H9 (cell line): Measurements from ENCODE around the gene PIP4K2A. TPM values are rescaled to one million over a fixed set of nuclear protein-coding genes. Genes with fewer than 3 reads are reported as not detected.

Experiments used
- DNase-seq: peaks from one replicate; pipeline ENCODE4 v3.0.0-alpha.2; 2017
- H2AFZ ChIP-seq: one replicate; pipeline ENCODE4 v1.6.1; 2013; ENCODE audit warnings: mild to moderate bottlenecking, low read length, control low read depth, moderate library complexity
- H2AK5ac ChIP-seq: 2 replicates; pipeline ENCODE4 v1.6.1; 2013; ENCODE audit warnings: low read length, control low read depth, mixed read lengths; ENCODE audit not compliant: insufficient read length
- H2BK120ac ChIP-seq: one replicate; pipeline ENCODE4 v1.6.1; 2013; ENCODE audit warnings: low read depth, mild to moderate bottlenecking, low read length, control low read depth, inconsistent platforms; ENCODE audit not compliant: poor library complexity, severe bottlenecking
- H2BK12ac ChIP-seq: 2 replicates; pipeline ENCODE4 v1.6.1; 2013; ENCODE audit warnings: low read length, control low read depth, mixed read lengths, low read depth; ENCODE audit not compliant: insufficient read length
- H2BK15ac ChIP-seq: 2 replicates; pipeline ENCODE4 v1.6.1; 2013; ENCODE audit warnings: low read depth, low read length, control low read depth
- H2BK20ac ChIP-seq: one replicate; pipeline ENCODE4 v1.6.1; 2013; ENCODE audit warnings: low read depth, mild to moderate bottlenecking, low read length, control low read depth, inconsistent platforms; ENCODE audit not compliant: poor library complexity, severe bottlenecking
- H2BK5ac ChIP-seq: 2 replicates; pipeline ENCODE4 v1.6.1; 2013; ENCODE audit warnings: low read length, control low read depth, mixed read lengths; ENCODE audit not compliant: insufficient read length
- H3K14ac ChIP-seq: 2 replicates; pipeline ENCODE4 v1.6.1; 2013; ENCODE audit warnings: low read length, control low read depth; ENCODE audit not compliant: insufficient read depth
- H3K18ac ChIP-seq: 2 replicates; pipeline ENCODE4 v1.6.1; 2013; ENCODE audit warnings: low read depth, mild to moderate bottlenecking, mixed read lengths, low read length, control low read depth; ENCODE audit not compliant: insufficient read length
- H3K23ac ChIP-seq: 2 replicates; pipeline ENCODE4 v1.6.1; 2013; ENCODE audit warnings: low read length, control low read depth, mixed read lengths, low read depth; ENCODE audit not compliant: insufficient read length
- H3K23me2 ChIP-seq: 2 replicates; pipeline ENCODE4 v1.6.1; 2013; ENCODE audit warnings: low read depth, mild to moderate bottlenecking, mixed read lengths, low read length, control low read depth; ENCODE audit not compliant: insufficient read length, poor library complexity, severe bottlenecking
- H3K27ac ChIP-seq: 2 replicates; pipeline ENCODE4 v1.5.1; 2013; ENCODE audit warnings: low read length, control low read depth, mixed read lengths, low read depth; ENCODE audit not compliant: insufficient read length
- H3K27me3 ChIP-seq: 2 replicates; pipeline ENCODE4 v1.6.1; 2013; ENCODE audit warnings: low read length, control low read depth, inconsistent platforms; ENCODE audit not compliant: insufficient read depth
- H3K4ac ChIP-seq: 2 replicates; pipeline ENCODE4 v1.6.1; 2013; ENCODE audit warnings: low read depth, mild to moderate bottlenecking, control low read depth, inconsistent platforms, low read length, moderate library complexity
- H3K4me1 ChIP-seq: 2 replicates; pipeline ENCODE4 v1.6.1; 2013; ENCODE audit warnings: low read length, control low read depth, inconsistent platforms; ENCODE audit not compliant: insufficient read depth
- H3K4me2 ChIP-seq: 2 replicates; pipeline ENCODE4 v1.6.1; 2013; ENCODE audit warnings: low read length, control low read depth, mixed read lengths; ENCODE audit not compliant: insufficient read length, insufficient read depth
- H3K56ac ChIP-seq: 2 replicates; pipeline ENCODE4 v1.6.1; 2013; ENCODE audit warnings: low read depth, mild to moderate bottlenecking, mixed read lengths, low read length, control low read depth; ENCODE audit not compliant: insufficient read length
- H3K79me1 ChIP-seq: 2 replicates; pipeline ENCODE4 v1.6.1; 2013; ENCODE audit warnings: low read depth, mild to moderate bottlenecking, moderate library complexity, low read length, control low read depth, inconsistent platforms; ENCODE audit not compliant: insufficient read depth, poor library complexity, severe bottlenecking
- H3K79me2 ChIP-seq: 2 replicates; pipeline ENCODE4 v1.6.1; 2013; ENCODE audit warnings: low read length, control low read depth, inconsistent platforms; ENCODE audit not compliant: insufficient read depth
- H3K9ac ChIP-seq: 2 replicates; pipeline ENCODE4 v1.6.1; 2013; ENCODE audit warnings: low read length, control low read depth, mixed read lengths; ENCODE audit not compliant: insufficient read length; ENCODE audit errors: extremely low read depth
- H3K9me3 ChIP-seq: one replicate; pipeline ENCODE4 v1.6.1; 2013; ENCODE audit warnings: low read depth, low read length, inconsistent platforms; ENCODE audit not compliant: control insufficient read depth
- H3T11ph ChIP-seq: one replicate; pipeline ENCODE4 v1.6.1; 2013; ENCODE audit warnings: mild to moderate bottlenecking, low read length, control low read depth, inconsistent platforms
- H4K20me1 ChIP-seq: one replicate; pipeline ENCODE4 v1.6.1; 2013; ENCODE audit not compliant: control insufficient read depth, insufficient read length, insufficient read depth
- H4K5ac ChIP-seq: 2 replicates; pipeline ENCODE4 v1.6.1; 2013; ENCODE audit warnings: low read depth, mild to moderate bottlenecking, mixed read lengths, low read length, control low read depth; ENCODE audit not compliant: insufficient read length
- H4K8ac ChIP-seq: replicated peaks from 2 replicates; pipeline ENCODE4 v1.6.1; 2013; ENCODE audit warnings: low read length, control low read depth, mixed read lengths, low read depth; ENCODE audit not compliant: insufficient read length
- H4K91ac ChIP-seq: 2 replicates; pipeline ENCODE4 v1.6.1; 2013; ENCODE audit warnings: low read depth, mild to moderate bottlenecking, moderate library complexity, mixed read lengths, low read length, control low read depth; ENCODE audit not compliant: insufficient read length
- H3K27ac Mint-ChIP-seq, 3 experiments: 2 replicates in 2 of 3; 3 replicates in 1 of 3; pipeline ENCODE4 v1.8.0; 2020 to 2021; ENCODE audit warnings: mixed read lengths in 3 of 3, mild to moderate bottlenecking in 1 of 3, moderate library complexity in 1 of 3
- H3K27me3 Mint-ChIP-seq: 2 replicates; pipeline ENCODE4 v1.8.0; 2021; ENCODE audit warnings: low read depth, mild to moderate bottlenecking, moderate library complexity, mixed read lengths
- H3K36me3 Mint-ChIP-seq, 3 experiments: 2 replicates in 2 of 3; 3 replicates in 1 of 3; pipeline ENCODE4 v1.8.0; 2020 to 2021; ENCODE audit warnings: low read depth in 3 of 3, mixed read lengths in 3 of 3; ENCODE audit not compliant: insufficient read depth in 1 of 3
- H3K4me1 Mint-ChIP-seq, 2 experiments: 2 replicates each; pipeline ENCODE4 v1.8.0; 2020; ENCODE audit warnings: mixed read lengths in 2 of 2
- H3K4me3 Mint-ChIP-seq, 2 experiments: 2 replicates in 1 of 2; 3 replicates in 1 of 2; pipeline ENCODE4 v1.8.0; 2020 to 2021; ENCODE audit warnings: mild to moderate bottlenecking in 2 of 2, mixed read lengths in 2 of 2, moderate library complexity in 1 of 2
- H3K9me3 Mint-ChIP-seq, 2 experiments: 2 replicates in 1 of 2; 3 replicates in 1 of 2; pipeline ENCODE4 v1.8.0; 2020; ENCODE audit warnings: mild to moderate bottlenecking in 2 of 2, mixed read lengths in 2 of 2, moderate library complexity in 1 of 2
- WGBS: extraction: QIAGEN DNeasy Blood & Tissue Kit; methylation state at CpG from one replicate; pipeline ENCODE4 v1.1.7; 2013; ENCODE audit warnings: missing lambda C conversion rate, low lambda C conversion rate, mixed read lengths; ENCODE audit not compliant: insufficient read length; ENCODE audit errors: extremely low coverage; 5-methylcytosine and 5-hydroxymethylcytosine counted together
- total RNA-seq: library from RNA; stranded (reverse); gene quantifications from 2 replicates; pipeline ENCODE4 v1.2.1, GENCODE V29; 2021
- TF ChIP-seq, protein P1 (sequence below): fragments of 200-600 bp; sonication (generic); conservative IDR thresholded peaks from 3 replicates; pipeline ENCODE4 v1.8.0; 2021; ENCODE audit warnings: antibody characterized with exemption, mild to moderate bottlenecking

Gene PIP4K2A
- total RNA-seq, 1 experiment from 2014 or later = 33.6 TPM

DNA sequence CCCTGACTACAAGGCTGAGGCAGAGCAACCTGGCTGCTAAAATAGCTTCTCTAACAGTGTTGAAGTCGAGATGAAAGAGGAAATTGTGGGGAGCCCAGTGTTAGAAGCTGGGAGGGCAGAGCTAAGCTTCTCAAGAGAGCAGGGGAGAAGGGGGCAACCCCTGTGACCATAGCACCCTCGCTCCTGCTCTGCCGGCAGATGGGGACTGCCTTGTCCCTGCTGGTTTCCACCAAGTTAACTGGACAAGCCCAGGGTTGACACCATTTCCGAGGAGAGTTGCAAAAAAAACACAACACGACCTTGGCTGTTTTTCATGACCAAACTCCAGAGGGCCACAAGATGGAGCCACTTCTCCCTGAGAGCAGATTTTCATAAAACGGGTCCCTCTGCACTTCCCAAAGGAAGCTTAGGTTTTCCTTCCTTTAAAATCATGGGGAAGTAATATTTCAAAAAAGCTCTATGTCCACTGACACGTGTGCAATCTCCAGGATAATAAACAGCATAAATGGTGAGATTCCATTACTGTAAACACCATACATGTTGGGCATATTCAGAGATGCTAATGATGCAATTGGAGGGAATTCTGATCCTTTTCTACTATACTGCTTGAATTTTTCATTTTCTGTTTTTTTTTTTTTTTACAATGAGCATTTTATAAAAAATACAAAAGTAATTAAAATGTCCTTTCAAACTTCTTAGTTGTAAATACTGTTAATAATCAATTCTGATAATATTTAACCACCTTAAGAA is 140.4 kb downstream of the PIP4K2A start:
- no peaks in the 10 kb centered on the region for H4K20me1 ChIP-seq
- H2AK5ac ChIP-seq = no peak overlapping the region
- no peak overlapping the region for H2BK12ac ChIP-seq
- no CpG with 5 or more reads among the region's 7 CpGs for WGBS
- no peak overlapping the region for H2BK15ac ChIP-seq
- H4K5ac ChIP-seq = no peak overlapping the region
- TF ChIP-seq, protein P1, sequence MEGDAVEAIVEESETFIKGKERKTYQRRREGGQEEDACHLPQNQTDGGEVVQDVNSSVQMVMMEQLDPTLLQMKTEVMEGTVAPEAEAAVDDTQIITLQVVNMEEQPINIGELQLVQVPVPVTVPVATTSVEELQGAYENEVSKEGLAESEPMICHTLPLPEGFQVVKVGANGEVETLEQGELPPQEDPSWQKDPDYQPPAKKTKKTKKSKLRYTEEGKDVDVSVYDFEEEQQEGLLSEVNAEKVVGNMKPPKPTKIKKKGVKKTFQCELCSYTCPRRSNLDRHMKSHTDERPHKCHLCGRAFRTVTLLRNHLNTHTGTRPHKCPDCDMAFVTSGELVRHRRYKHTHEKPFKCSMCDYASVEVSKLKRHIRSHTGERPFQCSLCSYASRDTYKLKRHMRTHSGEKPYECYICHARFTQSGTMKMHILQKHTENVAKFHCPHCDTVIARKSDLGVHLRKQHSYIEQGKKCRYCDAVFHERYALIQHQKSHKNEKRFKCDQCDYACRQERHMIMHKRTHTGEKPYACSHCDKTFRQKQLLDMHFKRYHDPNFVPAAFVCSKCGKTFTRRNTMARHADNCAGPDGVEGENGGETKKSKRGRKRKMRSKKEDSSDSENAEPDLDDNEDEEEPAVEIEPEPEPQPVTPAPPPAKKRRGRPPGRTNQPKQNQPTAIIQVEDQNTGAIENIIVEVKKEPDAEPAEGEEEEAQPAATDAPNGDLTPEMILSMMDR = peak; percentile 68
- no peak for DNase-seq
- no peak overlapping the region for H3T11ph ChIP-seq
- Mint-ChIP-seq H3K36me3 (peaks cover 31 to 49% (median 39%) of the 10 kb centered on the region in 3 experiments; a peak in 6 of 7 replicates), H3K27me3 (no peaks in the 10 kb centered on the region), H3K27ac (no peak overlapping the region; a peak in 1 of 7 replicates), H3K4me3 (no peak overlapping the region), H3K4me1 (no peaks in the 10 kb centered on the region), H3K9me3 (no peaks in the 10 kb centered on the region)
- no peaks in the 10 kb centered on the region for H3K23me2 ChIP-seq
- H3K27ac ChIP-seq = no peak overlapping the region
- H3K27me3 ChIP-seq = no peaks in the 10 kb centered on the region
- H2BK5ac ChIP-seq = no peak overlapping the region
- H2AFZ ChIP-seq = no peak overlapping the region
- H3K23ac ChIP-seq = no peak overlapping the region
- no peak overlapping the region for H3K4ac ChIP-seq
- no peak overlapping the region for H4K91ac ChIP-seq
- H3K79me2 ChIP-seq = no peaks in the 10 kb centered on the region
- no peak overlapping the region for H3K9ac ChIP-seq
- H3K9me3 ChIP-seq = no peaks in the 10 kb centered on the region
- no peak overlapping the region for H3K14ac ChIP-seq
- H4K8ac ChIP-seq = no peak overlapping the region
- H3K79me1 ChIP-seq = no peaks in the 10 kb centered on the region
- H2BK20ac ChIP-seq = no peak overlapping the region
- H3K4me1 ChIP-seq = no peaks in the 10 kb centered on the region
- no peak overlapping the region for H3K18ac ChIP-seq
- no peak overlapping the region for H3K4me2 ChIP-seq
- no peak overlapping the region for H3K56ac ChIP-seq
- H2BK120ac ChIP-seq = no peak overlapping the region
